Common myeloid progenitor, CD34-positive (primary cell): ENCODE results near the gene LYZL1.
"Not testable (repeated sequence)": the region's sequence is repeated elsewhere in the genome, so short reads cannot be mapped to it uniquely, and the experiment has no call there.

Source experiments
- CTCF ChIA-PET: fragments of 350-600 bp; sonication (Branson Sonifier 250); formaldehyde crosslinking; loops from one replicate; lab custom pipeline; 2021; ENCODE audit warnings: antibody characterized with exemption; lab: Charles Lee
- POLR2A ChIA-PET: fragments of 350-600 bp; sonication (Branson Sonifier 250); formaldehyde crosslinking; loops from one replicate; lab custom pipeline; 2021; ENCODE audit warnings: antibody characterized with exemption; lab: Charles Lee
- DNase-seq, 3 donors: peaks; one replicate each; pipeline versions ENCODE4 v3.0.0 to v3.0.0-alpha.2; 2013
- H3K27ac ChIP-seq, 2 experiments: 1 replicate in 1 of 2; 2 replicates in 1 of 2; pipeline ENCODE4 v1.7.0; 2013; ENCODE audit warnings: inconsistent platforms in 2 of 2, low read length in 2 of 2, mild to moderate bottlenecking in 2 of 2, low read depth in 1 of 2, moderate library complexity in 1 of 2; ENCODE audit not compliant: severe bottlenecking in 2 of 2, insufficient read depth in 1 of 2, poor library complexity in 1 of 2
- H3K27me3 ChIP-seq, 5 experiments: replicated peaks in 2 of 5; 1 replicate in 3 of 5; 2 replicates in 2 of 5; pipeline versions ENCODE4 v1.6.1 to v1.7.0; 2013; ENCODE audit warnings: low read length in 4 of 5, mild to moderate bottlenecking in 2 of 5, moderate library complexity in 2 of 5, inconsistent platforms in 1 of 5; ENCODE audit not compliant: insufficient read depth in 5 of 5, control insufficient read depth in 4 of 5
- H3K36me3 ChIP-seq, 4 experiments: 1 replicate in 2 of 4; 2 replicates in 2 of 4; pipeline versions ENCODE4 v1.6.1 to v1.7.0; 2013; ENCODE audit warnings: low read length in 3 of 4, control low read depth in 1 of 4, mild to moderate bottlenecking in 1 of 4; ENCODE audit not compliant: control insufficient read depth in 4 of 4, insufficient read depth in 4 of 4
- H3K4me1 ChIP-seq, 4 experiments: 1 replicate in 3 of 4; 2 replicates in 1 of 4; pipeline versions ENCODE4 v1.6.1 to v1.7.1; 2013; ENCODE audit warnings: low read length in 3 of 4, mild to moderate bottlenecking in 3 of 4, control low read depth in 1 of 4, inconsistent platforms in 1 of 4, moderate library complexity in 1 of 4; ENCODE audit not compliant: control insufficient read depth in 4 of 4, insufficient read depth in 4 of 4; ENCODE audit errors: control extremely low read depth in 1 of 4
- H3K4me3 ChIP-seq, 7 experiments: 1 replicate in 4 of 7; 2 replicates in 3 of 7; pipeline versions ENCODE4 v1.5.1 to v1.7.0; 2013; ENCODE audit warnings: mild to moderate bottlenecking in 7 of 7, low read length in 6 of 7, moderate library complexity in 6 of 7, inconsistent platforms in 2 of 7, low read depth in 2 of 7, control low read depth in 1 of 7; ENCODE audit not compliant: insufficient read depth in 4 of 7, control insufficient read depth in 1 of 7; ENCODE audit errors: extremely low read depth in 1 of 7
- H3K9me3 ChIP-seq, 5 experiments: 1 replicate in 4 of 5; 2 replicates in 1 of 5; pipeline versions ENCODE4 v1.6.1 to v1.7.1; 2013; ENCODE audit warnings: low read length in 4 of 5, mild to moderate bottlenecking in 2 of 5, inconsistent platforms in 1 of 5, low read depth in 1 of 5, moderate library complexity in 1 of 5; ENCODE audit not compliant: control insufficient read depth in 4 of 5, insufficient read depth in 2 of 5; ENCODE audit errors: control extremely low read depth in 1 of 5
- WGBS: methylation state at CpG from one replicate; pipeline ENCODE4 v1.1.5; 2013; ENCODE audit not compliant: insufficient coverage; 5-methylcytosine and 5-hydroxymethylcytosine counted together

Gene LYZL1

DNA sequence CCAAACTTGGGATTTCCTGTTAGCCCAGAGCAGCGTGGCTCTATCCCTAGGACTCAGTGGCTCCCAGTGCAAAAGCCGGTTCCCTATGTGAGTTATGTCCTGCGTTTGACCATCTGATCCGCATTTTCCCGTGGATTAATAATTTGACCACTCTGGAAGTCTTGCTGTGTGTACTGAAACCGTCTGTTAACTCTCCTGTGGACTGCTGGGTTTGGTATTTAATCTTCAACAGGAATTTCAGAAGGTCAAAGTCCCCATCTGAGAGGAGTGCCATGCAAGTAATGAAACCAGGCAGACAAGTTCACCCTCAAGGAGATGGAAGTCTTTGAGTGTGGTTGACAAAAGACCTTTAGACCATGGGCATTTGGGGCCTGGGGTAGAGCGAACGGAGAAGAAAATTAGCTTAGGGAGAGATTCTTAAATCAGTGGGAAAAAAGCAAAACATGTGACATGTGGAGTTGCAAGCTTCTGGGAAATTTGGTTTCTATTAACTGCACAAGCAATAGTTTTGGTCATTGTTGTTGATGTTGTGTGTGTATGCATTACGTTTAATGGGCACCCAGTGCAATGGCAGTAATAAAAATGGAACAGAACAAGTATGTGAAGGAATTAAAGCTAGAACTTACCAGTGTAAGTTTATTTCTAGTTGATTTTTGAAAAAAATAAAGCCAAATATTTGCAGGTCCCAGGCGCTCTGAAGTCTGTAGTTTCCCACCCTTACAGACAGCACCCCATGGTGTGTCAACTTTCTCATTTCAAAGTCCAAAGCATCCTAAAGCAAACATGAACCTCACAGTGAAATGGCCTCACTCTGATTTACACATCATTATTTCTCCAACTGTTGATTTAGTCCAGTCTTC is 38.2 kb downstream of the LYZL1 start:
- H3K9me3 ChIP-seq: no peaks in the 10 kb centered on the region
- H3K27ac ChIP-seq: no peak overlapping the region
- H3K27me3 ChIP-seq: peaks cover 0 to 10% (median 0%) of the 10 kb centered on the region in 5 experiments
- no peak overlapping the region for H3K4me3 ChIP-seq
- H3K36me3 ChIP-seq: no peaks in the 10 kb centered on the region
- peaks cover 2 to 11% (median 8%) of the 10 kb centered on the region in 4 experiments for H3K4me1 ChIP-seq
- DNase-seq: no peak
- CTCF ChIA-PET: interaction anchor here (1.0 kb wide), 1 partner anchor 16 kb away, joined by 3 read pairs; no protein-coding TSS in a partner anchor
- WGBS: over 99% methylated on average over 9 of the region's 10 CpGs
- POLR2A ChIA-PET: interaction anchor here (0.6 kb wide), 1 partner anchor 105 kb away, joined by 3 read pairs; no protein-coding TSS in a partner anchor

DNA sequence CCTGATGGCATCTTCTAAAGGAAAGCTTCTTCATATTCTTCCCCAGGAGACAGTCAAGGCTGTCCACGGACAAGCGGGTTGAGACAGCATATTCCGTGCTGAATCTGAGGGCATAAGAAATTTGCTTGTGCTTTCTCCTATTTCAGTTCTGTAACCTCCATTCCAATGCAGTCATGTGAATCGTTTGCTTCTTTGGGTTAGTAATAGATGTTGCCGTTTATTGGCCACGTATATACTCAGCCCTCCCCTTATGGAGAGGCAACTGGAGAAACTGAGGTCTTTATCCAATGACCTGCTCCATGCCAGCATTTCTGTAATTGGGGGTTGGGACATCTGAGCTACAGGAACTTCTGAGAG is 38.9 kb downstream of the LYZL1 start:
- WGBS: no CpG with 5 or more reads among the region's 6 CpGs
- CTCF ChIA-PET: interaction anchor here (1.0 kb wide), 1 partner anchor 16 kb away, joined by 3 read pairs; no protein-coding TSS in a partner anchor
- POLR2A ChIA-PET: interaction anchor here (0.6 kb wide), 1 partner anchor 105 kb away, joined by 3 read pairs; no protein-coding TSS in a partner anchor
- no peaks in the 10 kb centered on the region for H3K9me3 ChIP-seq
- no peak overlapping the region for H3K4me3 ChIP-seq
- H3K27me3 ChIP-seq: peaks cover 0 to 10% (median 0%) of the 10 kb centered on the region in 5 experiments
- no peaks in the 10 kb centered on the region for H3K36me3 ChIP-seq
- no peak for DNase-seq
- no peak overlapping the region for H3K27ac ChIP-seq
- H3K4me1 ChIP-seq: peaks cover 2 to 11% (median 8%) of the 10 kb centered on the region in 4 experiments

DNA sequence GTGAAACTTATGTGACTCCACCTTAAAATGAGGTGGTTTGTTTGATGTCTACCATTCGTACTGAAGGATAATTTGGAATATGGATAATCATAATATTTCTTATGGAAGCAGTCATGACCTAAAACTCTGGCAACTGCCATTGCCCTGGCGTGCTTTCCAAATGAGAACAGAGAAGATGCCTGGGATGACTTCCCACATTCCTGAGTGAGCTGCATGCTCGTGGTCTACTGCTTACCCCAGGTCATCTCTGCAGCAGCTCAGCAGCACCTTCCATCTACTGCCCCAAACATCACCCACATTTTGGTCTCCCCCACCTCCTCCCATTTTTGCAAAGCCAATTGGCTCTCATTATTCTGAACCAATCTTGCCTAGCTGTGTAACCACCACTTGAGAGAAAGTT is 40.1 kb downstream of the LYZL1 start:
- Histone ChIP-seq H3K27me3 (peaks cover 0 to 8% (median 0%) of the 10 kb centered on the region in 5 experiments), H3K4me1 (no peaks in the 10 kb centered on the region), H3K4me3 (no peak overlapping the region), H3K27ac (no peak overlapping the region), H3K9me3 (no peaks in the 10 kb centered on the region), H3K36me3 (no peaks in the 10 kb centered on the region)
- ChIA-PET POLR2A (no interaction called here), CTCF (interaction anchor here (1.0 kb wide), 1 partner anchor 11 kb away, joined by 3 read pairs; no protein-coding TSS in a partner anchor)
- 100% methylated on average over 2 of the region's 3 CpGs for WGBS
- no peak for DNase-seq

DNA sequence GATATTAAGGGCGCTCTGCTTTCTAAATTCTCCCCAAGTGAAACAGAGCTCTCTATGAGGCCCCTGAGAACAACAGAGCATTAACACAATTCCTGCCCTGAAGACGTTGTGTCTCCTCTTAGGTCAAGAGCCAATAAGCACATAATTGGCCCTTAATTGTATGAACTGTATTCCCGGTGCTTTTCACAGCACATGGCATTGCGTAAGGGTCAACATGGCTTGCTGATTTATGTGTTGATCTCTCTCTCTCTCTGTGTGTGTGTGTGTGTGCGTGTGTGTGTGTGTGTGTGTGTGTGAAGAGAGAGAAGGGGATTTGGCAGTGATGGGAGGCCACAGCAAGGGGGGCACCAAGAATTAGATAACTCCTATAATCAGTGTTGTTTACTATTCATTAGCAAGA is 40.5 kb downstream of the LYZL1 start:
- Histone ChIP-seq H3K4me3 (no peak overlapping the region), H3K36me3 (no peaks in the 10 kb centered on the region), H3K27me3 (peaks cover 0 to 6% (median 0%) of the 10 kb centered on the region in 5 experiments), H3K4me1 (no peaks in the 10 kb centered on the region), H3K9me3 (no peaks in the 10 kb centered on the region), H3K27ac (no peak overlapping the region)
- POLR2A ChIA-PET: no interaction called here
- 88% methylated on average over 2 of the region's 5 CpGs for WGBS
- CTCF ChIA-PET: interaction anchor here (1.0 kb wide), 1 partner anchor 11 kb away, joined by 3 read pairs; no protein-coding TSS in a partner anchor
- no peak for DNase-seq

DNA sequence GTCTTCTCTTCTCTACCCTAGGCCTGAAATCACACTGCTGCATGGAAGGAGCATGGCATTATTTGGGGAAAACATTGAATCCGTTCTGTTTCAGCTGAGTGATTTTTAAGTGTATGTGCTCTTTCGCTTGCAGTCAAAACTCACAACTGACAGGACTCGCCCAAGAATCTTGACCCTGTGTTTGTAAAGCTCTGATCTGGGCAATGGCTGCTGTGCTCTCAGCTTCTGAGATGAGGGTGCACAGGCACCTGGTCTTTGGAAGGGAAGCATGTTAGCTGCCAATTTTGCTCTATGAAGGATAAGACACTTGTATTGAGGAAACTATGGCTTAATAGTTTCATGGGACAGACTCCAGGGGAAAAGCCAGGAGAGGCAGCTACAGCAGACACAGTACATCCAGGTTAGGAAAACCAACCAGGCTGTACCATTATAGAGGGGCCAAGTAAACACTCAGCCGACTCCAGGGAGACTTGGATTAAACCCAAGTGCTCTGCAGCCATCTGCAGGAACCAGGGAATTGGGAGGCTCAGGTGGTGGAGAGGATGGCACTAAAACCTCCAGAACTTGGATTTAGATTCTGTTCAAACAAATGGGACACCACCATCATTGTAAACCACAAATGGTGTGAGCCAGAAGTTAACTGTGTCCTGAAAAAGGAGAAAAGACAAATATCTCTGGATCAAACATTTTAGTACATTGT is 43.3 kb downstream of the LYZL1 start:
- ChIA-PET POLR2A (no interaction called here), CTCF (no interaction called here)
- no peaks in the 10 kb centered on the region for H3K36me3 ChIP-seq
- 94% methylated on average over 4 of the region's 4 CpGs for WGBS
- peaks cover 0 to 3% (median 0%) of the 10 kb centered on the region in 5 experiments for H3K27me3 ChIP-seq
- H3K4me1 ChIP-seq: no peaks in the 10 kb centered on the region
- no peak overlapping the region for H3K4me3 ChIP-seq
- no peak overlapping the region for H3K27ac ChIP-seq
- DNase-seq: no peak
- no peaks in the 10 kb centered on the region for H3K9me3 ChIP-seq

DNA sequence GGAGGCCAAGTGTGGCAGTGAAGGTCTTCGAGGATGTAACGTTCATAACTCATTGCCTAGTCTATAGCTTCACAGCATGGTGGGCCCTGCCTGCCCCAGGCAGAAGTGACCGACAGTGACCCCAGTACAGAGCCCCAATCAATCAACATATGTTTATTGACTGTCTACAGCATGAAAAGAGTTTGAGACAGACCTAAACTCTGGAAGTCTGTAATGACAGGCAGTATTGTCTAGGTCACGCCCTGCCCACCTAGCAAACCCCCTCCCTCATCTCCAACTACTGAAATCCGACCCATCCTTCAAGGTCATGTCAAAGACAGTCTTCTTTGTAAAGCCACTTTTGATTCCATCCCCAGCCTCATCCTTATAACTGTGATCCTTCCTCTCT is 43.9 kb downstream of the LYZL1 start:
- no peak overlapping the region for H3K27ac ChIP-seq
- no peaks in the 10 kb centered on the region for H3K9me3 ChIP-seq
- no peaks in the 10 kb centered on the region for H3K36me3 ChIP-seq
- no peak overlapping the region for H3K4me3 ChIP-seq
- ChIA-PET POLR2A (no interaction called here), CTCF (no interaction called here)
- peaks cover 0 to 3% (median 0%) of the 10 kb centered on the region in 5 experiments for H3K27me3 ChIP-seq
- no peaks in the 10 kb centered on the region for H3K4me1 ChIP-seq
- DNase-seq: no peak
- WGBS: 75% methylated on average over 4 of the region's 5 CpGs

DNA sequence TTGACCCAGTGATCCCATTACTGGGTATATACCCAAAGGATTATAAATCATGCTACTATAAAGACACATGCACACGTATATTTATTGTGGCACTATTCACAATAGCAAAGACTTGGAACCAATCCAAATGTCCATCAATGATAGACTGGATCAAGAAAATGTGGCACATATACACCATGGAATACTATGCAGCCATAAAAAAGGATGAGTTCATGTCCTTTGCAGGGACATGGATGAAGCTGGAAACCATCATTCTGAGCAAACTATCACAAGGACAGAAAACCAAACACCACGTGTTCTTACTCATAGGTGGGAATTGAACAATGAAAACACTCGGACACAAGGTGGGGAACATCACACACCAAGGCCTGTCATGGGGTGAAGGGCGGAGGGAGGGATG is 48.7 kb downstream of the LYZL1 start:
- H3K4me1 ChIP-seq, H3K4me3 ChIP-seq, H3K27me3 ChIP-seq, DNase-seq, H3K36me3 ChIP-seq, H3K27ac ChIP-seq, H3K9me3 ChIP-seq, POLR2A ChIA-PET, CTCF ChIA-PET: not testable (repeated sequence)
- 100% methylated on average over 3 of the region's 4 CpGs for WGBS
